HepG2 (cell line): ENCODE results near the gene IGFBP5. TPM values are rescaled to one million over a fixed set of nuclear protein-coding genes. Genes with fewer than 3 reads are reported as not detected.

ENCODE experiments used
- ATAC-seq: fragments of 200-7000 bp; cut with Tn5 transposase; 3 replicates; pipeline ENCODE4 v1.9.1; 2020; ENCODE audit warnings: mild to moderate bottlenecking, moderate library complexity
- BruUV-seq: library from RNA; stranded (reverse); fragments of 400-500 nt; replicated peaks from 2 replicates; lab custom pipeline; 2021; lab: Mats Ljungman, UMichigan
- CTCF ChIA-PET: fragments of 300-600 bp; formaldehyde crosslinking; extraction: SDS; loops from one replicate; lab custom pipeline; 2021; ENCODE audit warnings: low total read pairs, inconsistent platforms, low intra/inter-chr PET ratio; lab: Yijun Ruan, JAX
- POLR2A ChIA-PET: fragments of 350-600 bp; sonication (Branson Sonifier 250); formaldehyde crosslinking; loops from one replicate; lab custom pipeline; 2020; ENCODE audit warnings: antibody characterized with exemption, inconsistent platforms; lab: Yijun Ruan, JAX
- DNase-seq: peaks from one replicate; pipeline ENCODE4 v3.0.0-alpha.2; 2015; ENCODE audit warnings: low spot score
- FAIRE-seq: peaks from 3 replicates; lab custom pipeline; 2011; peaks lifted over from hg19 to GRCh38; lab: Jason Lieb, UNC
- H2AFZ ChIP-seq: one replicate; pipeline ENCODE4 v1.6.1; 2011; ENCODE audit warnings: low read length, inconsistent platforms
- H3K27ac ChIP-seq: fragments of 300-600 bp; 3 replicates; pipeline ENCODE4 v1.8.0; 2011; ENCODE audit warnings: mixed run types, mild to moderate bottlenecking, mixed read lengths, low read length, inconsistent platforms; ENCODE audit not compliant: insufficient read depth; ENCODE audit errors: extremely low read length
- H3K27me3 ChIP-seq, 2 experiments: fragments of 200-600 bp in 1 of 2; 2 replicates in 1 of 2; 3 replicates in 1 of 2; pipeline versions ENCODE4 v1.6.0 to v1.8.0; 2011; ENCODE audit warnings: low read length in 2 of 2, mild to moderate bottlenecking in 2 of 2, moderate library complexity in 2 of 2, inconsistent platforms in 1 of 2; ENCODE audit not compliant: insufficient read depth in 2 of 2, control insufficient read depth in 1 of 2
- H3K36me3 ChIP-seq, 2 experiments: fragments of 200-600 bp in 1 of 2; replicated peaks in 1 of 2; 2 replicates in 1 of 2; 3 replicates in 1 of 2; pipeline versions ENCODE4 v1.5.1 to v1.8.0; 2011; ENCODE audit warnings: low read length in 2 of 2, inconsistent platforms in 1 of 2; ENCODE audit not compliant: insufficient read depth in 2 of 2, control insufficient read depth in 1 of 2
- H3K4me1 ChIP-seq: 2 replicates; pipeline ENCODE4 v1.5.1; 2012; ENCODE audit warnings: low read length, inconsistent platforms; ENCODE audit not compliant: insufficient read depth
- H3K4me2 ChIP-seq: 2 replicates; pipeline ENCODE4 v1.6.0; 2011; ENCODE audit warnings: low read depth, low read length, inconsistent platforms
- H3K4me3 ChIP-seq, 3 experiments: fragments of 200-600 bp in 1 of 3; sonication (generic), shearing (Covaris generic) in 1 of 3; replicated peaks in 1 of 3; 2 replicates each; pipeline ENCODE4 v1.5.1; 2011 to 2016; ENCODE audit warnings: low read length in 3 of 3, inconsistent platforms in 2 of 3, low read depth in 2 of 3, mild to moderate bottlenecking in 2 of 3, control low read depth in 1 of 3, mixed read lengths in 1 of 3; ENCODE audit not compliant: insufficient read depth in 1 of 3
- H3K79me2 ChIP-seq: one replicate; pipeline ENCODE4 v1.6.1; 2011; ENCODE audit warnings: low read length, inconsistent platforms; ENCODE audit not compliant: insufficient read depth
- H3K9ac ChIP-seq: 2 replicates; pipeline ENCODE4 v1.6.0; 2011; ENCODE audit warnings: mild to moderate bottlenecking, low read depth, low read length, inconsistent platforms; ENCODE audit not compliant: insufficient read depth
- H3K9me3 ChIP-seq: 2 replicates; pipeline ENCODE4 v1.5.1; 2012; ENCODE audit warnings: mild to moderate bottlenecking, low read length
- H4K20me1 ChIP-seq: 2 replicates; pipeline ENCODE4 v1.6.0; 2011; ENCODE audit warnings: inconsistent platforms, mild to moderate bottlenecking, low read length, moderate library complexity; ENCODE audit not compliant: insufficient read depth
- EZH2 ChIP-seq: conservative IDR thresholded peaks from 2 replicates; pipeline ENCODE4 v1.6.1; 2012; ENCODE audit warnings: mild to moderate bottlenecking, low read depth, low read length, moderate library complexity
- FLYWCH1 ChIP-seq: sonication (generic); formaldehyde crosslinking; IDR thresholded peaks from 2 replicates; pipeline ENCODE4 v1.8.1; 2023; ENCODE audit warnings: mild to moderate bottlenecking, missing genetic modification reagents
- HCFC1 ChIP-seq: fragments of 150-350 bp; IDR thresholded peaks from 2 replicates; pipeline ENCODE4 v1.6.1; 2014; ENCODE audit warnings: low read depth, low read length
- MAFG ChIP-seq: sonication (generic); formaldehyde crosslinking; IDR thresholded peaks from 2 replicates; pipeline ENCODE4 v1.5.1; 2020; ENCODE audit warnings: mild to moderate bottlenecking, missing genetic modification reagents
- NR0B2 ChIP-seq: sonication (generic); formaldehyde crosslinking; IDR thresholded peaks from 2 replicates; pipeline ENCODE4 v1.4.0; 2020; ENCODE audit warnings: mild to moderate bottlenecking, missing genetic modification reagents
- ZNF317 ChIP-seq: sonication (generic); formaldehyde crosslinking; IDR thresholded peaks from 2 replicates; pipeline ENCODE4 v1.5.0; 2020; ENCODE audit warnings: mild to moderate bottlenecking, missing genetic modification reagents
- WGBS: methylation state at CpG from one replicate; pipeline ENCODE4 v1.1.6; 2017; ENCODE audit warnings: low lambda C conversion rate; 5-methylcytosine and 5-hydroxymethylcytosine counted together
- in situ Hi-C: cut with HindIII; loops from 2 replicates; pipeline ENCODE4 v1.10.0; 2017; ENCODE audit warnings: low pct_unique_long_range_greater_than_20kb; ENCODE audit not compliant: extremely low pct_ligation_motif_present
- intact Hi-C: fragments of 100-400 bp; cut with micrococcal nuclease; formaldehyde crosslinking; loops from one replicate; pipeline ENCODE4 v1.10.0; 2022; ENCODE audit not compliant: unreplicated experiment
- polyA plus RNA-seq, 8 experiments: library from polyadenylated mRNA; depleted of rRNA in 3 of 8; stranded (reverse) in 7 of 8; unstranded in 1 of 8; fragments of >200 nt; fragmentation: Illumina TruSeq in 4 of 8; extraction: Trizol in 4 of 8; gene quantifications; 2 replicates each; pipeline versions ENCODE4 v1.2.1 to v1.2.3, GENCODE V29; 2011 to 2016; ENCODE audit warnings: low read depth in 4 of 8, missing spikeins in 1 of 8, mixed read lengths in 1 of 8; ENCODE audit not compliant: insufficient read depth in 1 of 8
- total RNA-seq, 5 experiments: library from RNA; depleted of rRNA; stranded (reverse); fragments of >200 nt; fragmentation: Illumina TruSeq; extraction: Trizol; gene quantifications; 2 replicates each; pipeline ENCODE4 v1.2.3, GENCODE V29; 2016; ENCODE audit warnings: low read depth in 1 of 5

IGFBP5 gene
- total and polyA plus RNA-seq, 2 of the 13 experiments (the other 11 are each of a cell fraction or from before 2014, with no cell fraction given): 0.15 TPM; not detected in 1

GRCh38 chr2:216690853-216691741 lies 4.3 kb downstream of the IGFBP5 start:
- H4K20me1 ChIP-seq: no peaks in the 10 kb centered on the region
- H3K9ac ChIP-seq: no peak overlapping the region
- no peak overlapping the region for H2AFZ ChIP-seq
- in situ Hi-C loops: loop anchor here (5.0 kb wide), 2 partner anchors 456 to 1021 kb away; no protein-coding TSS in a partner anchor
- TF ChIP-seq EZH2 (peak; percentile 47; the same call in 1 of the 2 replicates), NR0B2 (no peak)
- POLR2A ChIA-PET: no interaction called here
- no peaks in the 10 kb centered on the region for H3K79me2 ChIP-seq
- no TSS peak for BruUV-seq
- no peaks in the 10 kb centered on the region for H3K36me3 ChIP-seq
- ATAC-seq: no peak
- no peak overlapping the region for H3K4me3 ChIP-seq
- no peak overlapping the region for H3K4me2 ChIP-seq
- CTCF ChIA-PET: no interaction called here
- no peaks in the 10 kb centered on the region for H3K9me3 ChIP-seq
- WGBS: 10% methylated on average over 23 of the region's 23 CpGs
- DNase-seq: no peak
- intact Hi-C loops: loop anchor here (10.0 kb wide), 1 partner anchor 644 kb away; no protein-coding TSS in a partner anchor
- no peak for FAIRE-seq
- no peaks in the 10 kb centered on the region for H3K4me1 ChIP-seq
- peaks cover 30 to 67% of the 10 kb centered on the region in 2 experiments for H3K27me3 ChIP-seq
- H3K27ac ChIP-seq: no peak overlapping the region

GRCh38 chr2:216690456-216690852 lies 4.9 kb downstream of the IGFBP5 start:
- no peak overlapping the region for H3K4me3 ChIP-seq
- TF ChIP-seq HCFC1: no peak
- TF ChIP-seq MAFG (CRISPR knock-in tag): no peak
- no peak for TF ChIP-seq FLYWCH1 (CRISPR knock-in tag)
- no peak for TF ChIP-seq ZNF317 (CRISPR knock-in tag)
- TF ChIP-seq, all 625 proteins: peak for 0
- H3K79me2 ChIP-seq: no peaks in the 10 kb centered on the region
- no peaks in the 10 kb centered on the region for H3K9me3 ChIP-seq
- ChIA-PET CTCF (no interaction called here), POLR2A (no interaction called here)
- intact Hi-C loops: loop anchor here (10.0 kb wide), 1 partner anchor 644 kb away; no protein-coding TSS in a partner anchor
- no peak overlapping the region for H2AFZ ChIP-seq
- no peaks in the 10 kb centered on the region for H3K4me1 ChIP-seq
- in situ Hi-C loops: loop anchor here (5.0 kb wide), 2 partner anchors 457 to 1022 kb away; no protein-coding TSS in a partner anchor
- WGBS: 5% methylated on average over 6 of the region's 6 CpGs
- no peaks in the 10 kb centered on the region for H3K36me3 ChIP-seq
- no peak for FAIRE-seq
- BruUV-seq: no TSS peak
- H3K27ac ChIP-seq: no peak overlapping the region
- peaks cover 30 to 63% of the 10 kb centered on the region in 2 experiments for H3K27me3 ChIP-seq
- no peak overlapping the region for H3K9ac ChIP-seq
- no peak for DNase-seq
- no peaks in the 10 kb centered on the region for H4K20me1 ChIP-seq
- no peak for ATAC-seq
- no peak overlapping the region for H3K4me2 ChIP-seq
